ENCODE data around the gene P2RY2. TPM values are rescaled to one million over a fixed set of nuclear protein-coding genes. Genes with fewer than 3 reads are reported as not detected.

Gene P2RY2
- total RNA-seq, 1 experiment from 2014 or later: 22.5 TPM

- no peak overlapping the region for H3K4me2 ChIP-seq
- peaks cover 12% of the 10 kb centered on the region; the same call in 1 of the 2 replicates for H3F3A ChIP-seq (ENCODE audit: insufficient read depth, low read depth)
- ChIA-PET POLR2A (ENCODE audit: unreplicated experiment) (interaction anchor here (0.6 kb wide), 1 partner anchor 517 kb away, joined by 13 read pairs; no protein-coding TSS in a partner anchor), CTCF (interaction anchor here (0.5 to 2.2 kb wide), 5 partner anchors 13 to 346 kb away, joined by 3 to 11 read pairs (median 4); no protein-coding TSS in a partner anchor)
- no peak overlapping the region for H3K4me3 ChIP-seq
- no peaks in the 10 kb centered on the region for H3K27me3 ChIP-seq (ENCODE audit: insufficient read depth, low read depth)
- no peak for TF ChIP-seq EZH2 (IDR thresholded peaks at IDR 0.05; ENCODE audit: low read depth)
- TF ChIP-seq, protein P1, sequence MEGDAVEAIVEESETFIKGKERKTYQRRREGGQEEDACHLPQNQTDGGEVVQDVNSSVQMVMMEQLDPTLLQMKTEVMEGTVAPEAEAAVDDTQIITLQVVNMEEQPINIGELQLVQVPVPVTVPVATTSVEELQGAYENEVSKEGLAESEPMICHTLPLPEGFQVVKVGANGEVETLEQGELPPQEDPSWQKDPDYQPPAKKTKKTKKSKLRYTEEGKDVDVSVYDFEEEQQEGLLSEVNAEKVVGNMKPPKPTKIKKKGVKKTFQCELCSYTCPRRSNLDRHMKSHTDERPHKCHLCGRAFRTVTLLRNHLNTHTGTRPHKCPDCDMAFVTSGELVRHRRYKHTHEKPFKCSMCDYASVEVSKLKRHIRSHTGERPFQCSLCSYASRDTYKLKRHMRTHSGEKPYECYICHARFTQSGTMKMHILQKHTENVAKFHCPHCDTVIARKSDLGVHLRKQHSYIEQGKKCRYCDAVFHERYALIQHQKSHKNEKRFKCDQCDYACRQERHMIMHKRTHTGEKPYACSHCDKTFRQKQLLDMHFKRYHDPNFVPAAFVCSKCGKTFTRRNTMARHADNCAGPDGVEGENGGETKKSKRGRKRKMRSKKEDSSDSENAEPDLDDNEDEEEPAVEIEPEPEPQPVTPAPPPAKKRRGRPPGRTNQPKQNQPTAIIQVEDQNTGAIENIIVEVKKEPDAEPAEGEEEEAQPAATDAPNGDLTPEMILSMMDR (conservative IDR thresholded peaks at IDR 0.05): no peak
- no peak for DNase-seq
- H4K20me1 ChIP-seq (ENCODE audit: insufficient read depth): no peaks in the 10 kb centered on the region
- H3K4me1 ChIP-seq (replicated peaks; ENCODE audit: insufficient read depth): peaks cover 56% of the 10 kb centered on the region
- BruUV-seq (replicated peaks): no TSS peak
- no peaks in the 10 kb centered on the region; the same call in 1 of the 2 replicates for H3K9me2 ChIP-seq (ENCODE audit: insufficient read depth)
- H2AFZ ChIP-seq: no peak overlapping the region
- no peaks in the 10 kb centered on the region for H3K9me3 ChIP-seq (ENCODE audit: insufficient read depth, low read depth)
- H3K27ac ChIP-seq: peak overlapping the region; percentile 8; the same call in 1 of the 2 replicates
- H3K36me3 ChIP-seq (ENCODE audit: low read depth): no peaks in the 10 kb centered on the region
- H3K79me2 ChIP-seq (ENCODE audit: low read depth): no peaks in the 10 kb centered on the region
- intact Hi-C loops (cut with micrococcal nuclease; ENCODE audit: unreplicated experiment): loop anchor here (5.0 kb wide), 1 partner anchor 317 kb away; no protein-coding TSS in a partner anchor
Measured at GRCh38 chr11:73239571-73240189, 21.6 kb downstream of the P2RY2 start.

GRCh38 chr11:73240190-73240781 lies 22.2 kb downstream of the P2RY2 start:
- Histone ChIP-seq H3K9me3 (ENCODE audit: insufficient read depth, low read depth) (no peaks in the 10 kb centered on the region), H2AFZ (no peak overlapping the region), H3K36me3 (ENCODE audit: low read depth) (no peaks in the 10 kb centered on the region), H3K79me2 (ENCODE audit: low read depth) (no peaks in the 10 kb centered on the region), H3K27ac (peak overlapping the region; percentile 8; the same call in 1 of the 2 replicates), H3K27me3 (ENCODE audit: insufficient read depth, low read depth) (no peaks in the 10 kb centered on the region), H3K4me1 (replicated peaks; ENCODE audit: insufficient read depth) (peaks cover 58% of the 10 kb centered on the region), H3K4me3 (no peak overlapping the region), H3K4me2 (no peak overlapping the region), H3F3A (ENCODE audit: insufficient read depth, low read depth) (peaks cover 12% of the 10 kb centered on the region; the same call in 1 of the 2 replicates), H4K20me1 (ENCODE audit: insufficient read depth) (no peaks in the 10 kb centered on the region), H3K9me2 (ENCODE audit: insufficient read depth) (no peaks in the 10 kb centered on the region; the same call in 1 of the 2 replicates)
- no peak for TF ChIP-seq EZH2 (IDR thresholded peaks at IDR 0.05; ENCODE audit: low read depth)
- TF ChIP-seq, protein P1 (conservative IDR thresholded peaks at IDR 0.05): no peak
- ChIA-PET CTCF (interaction anchor here (0.6 to 2.2 kb wide), 4 partner anchors 47 to 409 kb away, joined by 3 to 6 read pairs (median 4); no protein-coding TSS in a partner anchor), POLR2A (ENCODE audit: unreplicated experiment) (interaction anchor here (0.6 kb wide), 1 partner anchor 61 kb away, joined by 5 read pairs; no protein-coding TSS in a partner anchor)
- BruUV-seq (replicated peaks): no TSS peak
- intact Hi-C loops (cut with micrococcal nuclease; ENCODE audit: unreplicated experiment): no loop called here
- peak in 1 of 2 experiments; percentile 66 for DNase-seq

DNA sequence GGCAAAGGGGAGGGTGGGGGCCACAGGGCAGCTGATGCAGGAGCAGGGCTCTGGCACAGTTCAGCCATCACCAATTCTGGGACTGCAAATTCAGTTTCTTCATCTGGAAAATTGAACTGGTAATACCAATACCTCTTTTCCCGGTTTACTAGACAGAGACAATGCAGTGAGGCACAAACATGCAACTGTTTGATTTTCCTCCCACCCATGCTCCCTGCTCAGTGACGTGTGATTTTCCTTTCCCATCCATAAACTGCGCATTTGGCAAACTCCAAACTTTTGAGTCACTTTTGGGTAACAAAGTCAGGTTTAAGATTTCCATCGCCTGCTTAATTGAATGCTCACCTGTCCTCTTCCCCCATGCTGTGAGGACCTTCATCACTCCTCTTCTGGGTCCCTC lies 23.2 kb downstream of the P2RY2 start:
- H2AFZ ChIP-seq: no peak overlapping the region
- intact Hi-C loops (cut with micrococcal nuclease; ENCODE audit: unreplicated experiment): no loop called here
- H3K4me3 ChIP-seq: no peak overlapping the region
- TF ChIP-seq, protein P1 (conservative IDR thresholded peaks at IDR 0.05): no peak
- no peak for TF ChIP-seq EZH2 (IDR thresholded peaks at IDR 0.05; ENCODE audit: low read depth)
- no peak overlapping the region for H3K27ac ChIP-seq
- POLR2A ChIA-PET (ENCODE audit: unreplicated experiment): no interaction called here
- BruUV-seq (replicated peaks): no TSS peak
- peaks cover 21% of the 10 kb centered on the region; the same call in 1 of the 2 replicates for H3F3A ChIP-seq (ENCODE audit: insufficient read depth, low read depth)
- H3K4me2 ChIP-seq: no peak overlapping the region
- no peaks in the 10 kb centered on the region for H4K20me1 ChIP-seq (ENCODE audit: insufficient read depth)
- no peaks in the 10 kb centered on the region for H3K9me2 ChIP-seq (ENCODE audit: insufficient read depth)
- H3K4me1 ChIP-seq (replicated peaks; ENCODE audit: insufficient read depth): peaks cover 53% of the 10 kb centered on the region
- H3K27me3 ChIP-seq (ENCODE audit: insufficient read depth, low read depth): no peaks in the 10 kb centered on the region
- CTCF ChIA-PET: no interaction called here
- H3K36me3 ChIP-seq (ENCODE audit: low read depth): no peaks in the 10 kb centered on the region
- no peak for DNase-seq
- H3K79me2 ChIP-seq (ENCODE audit: low read depth): no peaks in the 10 kb centered on the region
- no peaks in the 10 kb centered on the region for H3K9me3 ChIP-seq (ENCODE audit: insufficient read depth, low read depth)

Data from PC-9 (cell line).